RWPE1 (cell line): ENCODE results near the gene C3orf49.

Experiments used
- CTCF ChIA-PET: fragments of 350-600 bp; sonication (Branson Sonifier 250); formaldehyde crosslinking; extraction: SDS; loops from one replicate; lab custom pipeline; 2021; lab: Yijun Ruan, JAX
- POLR2A ChIA-PET: fragments of 400-600 bp; formaldehyde crosslinking; extraction: SDS; loops from one replicate; lab custom pipeline; 2020; ENCODE audit warnings: antibody characterized with exemption; ENCODE audit not compliant: low non-redundant PET; lab: Yijun Ruan, JAX
- DNase-seq: peaks from one replicate; pipeline ENCODE4 v3.0.0; 2012; ENCODE audit warnings: low spot score
- H3K27ac ChIP-seq: fragments of 450-650 bp; 2 replicates; pipeline ENCODE4 v1.5.1; 2017
- TF ChIP-seq, protein P1 (sequence below): fragments of 450-650 bp; conservative IDR thresholded peaks from 2 replicates; pipeline ENCODE4 v1.5.1; 2017; ENCODE audit warnings: low read depth, mild to moderate bottlenecking

The C3orf49 gene, protein sequence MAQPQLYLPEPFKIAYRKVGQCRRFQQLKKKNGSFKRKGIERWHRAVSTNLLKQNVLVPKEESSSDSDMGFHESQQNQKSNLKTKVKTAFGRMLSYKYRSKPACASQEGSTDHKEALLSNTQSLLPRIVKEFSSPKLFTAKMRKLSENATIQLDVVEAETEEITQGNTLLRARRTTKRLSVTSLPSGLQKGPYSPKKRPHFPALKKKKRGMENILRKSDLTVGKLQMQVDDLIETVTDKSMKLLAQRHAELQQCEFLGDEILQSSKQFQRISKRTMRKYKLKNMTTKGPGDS

DNA sequence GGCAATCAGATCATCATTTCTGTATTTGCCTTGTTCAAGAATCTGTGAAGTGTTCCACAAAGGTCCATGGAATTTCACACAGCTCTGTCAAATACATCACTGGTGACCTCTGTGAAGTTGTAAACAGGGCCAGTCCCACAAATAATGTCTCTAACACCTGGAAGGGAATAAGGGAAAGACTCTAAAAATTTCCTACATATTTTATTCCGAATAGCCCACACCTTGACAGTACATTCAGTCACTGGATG lies at the start of gene C3orf49:
Gene C3orf49, plus strand, starts transcription at position 149 of the 248 bp plus-strand sequence. CDS start 173 bp downstream, outside the sequence.
- ChIA-PET CTCF (interaction anchor here (0.8 to 1.8 kb wide), 2 partner anchors 129 to 468 kb away, joined by 3 to 7 read pairs; no protein-coding TSS in a partner anchor), POLR2A (no interaction called here)
- H3K27ac ChIP-seq = no peak within 1 kb of the TSS
- no peak for DNase-seq
- TF ChIP-seq, protein P1, sequence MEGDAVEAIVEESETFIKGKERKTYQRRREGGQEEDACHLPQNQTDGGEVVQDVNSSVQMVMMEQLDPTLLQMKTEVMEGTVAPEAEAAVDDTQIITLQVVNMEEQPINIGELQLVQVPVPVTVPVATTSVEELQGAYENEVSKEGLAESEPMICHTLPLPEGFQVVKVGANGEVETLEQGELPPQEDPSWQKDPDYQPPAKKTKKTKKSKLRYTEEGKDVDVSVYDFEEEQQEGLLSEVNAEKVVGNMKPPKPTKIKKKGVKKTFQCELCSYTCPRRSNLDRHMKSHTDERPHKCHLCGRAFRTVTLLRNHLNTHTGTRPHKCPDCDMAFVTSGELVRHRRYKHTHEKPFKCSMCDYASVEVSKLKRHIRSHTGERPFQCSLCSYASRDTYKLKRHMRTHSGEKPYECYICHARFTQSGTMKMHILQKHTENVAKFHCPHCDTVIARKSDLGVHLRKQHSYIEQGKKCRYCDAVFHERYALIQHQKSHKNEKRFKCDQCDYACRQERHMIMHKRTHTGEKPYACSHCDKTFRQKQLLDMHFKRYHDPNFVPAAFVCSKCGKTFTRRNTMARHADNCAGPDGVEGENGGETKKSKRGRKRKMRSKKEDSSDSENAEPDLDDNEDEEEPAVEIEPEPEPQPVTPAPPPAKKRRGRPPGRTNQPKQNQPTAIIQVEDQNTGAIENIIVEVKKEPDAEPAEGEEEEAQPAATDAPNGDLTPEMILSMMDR = no peak

DNA sequence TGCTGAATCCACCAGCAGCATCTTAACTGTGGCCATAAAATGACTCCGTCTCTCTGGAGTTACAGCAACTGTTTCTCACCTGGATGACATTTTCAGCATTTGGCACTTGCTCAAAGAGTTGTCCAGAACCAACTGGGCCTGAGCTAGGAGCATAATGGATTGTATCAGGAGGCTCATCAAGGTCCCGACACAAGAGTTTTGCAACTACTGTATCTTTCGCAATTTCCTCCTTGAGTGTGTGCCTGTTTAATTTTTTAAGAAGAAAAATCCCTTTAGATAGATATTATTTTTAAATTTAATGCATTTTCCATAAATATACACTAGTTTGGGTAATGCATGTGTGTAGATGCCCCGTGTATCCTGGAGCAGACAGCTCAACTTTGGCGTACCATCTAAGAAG lies 44.3 kb upstream of the C3orf49 start:
- DNase-seq = no peak
- ChIA-PET POLR2A (no interaction called here), CTCF (interaction anchor here (0.7 kb wide), 2 partner anchors 27 to 147 kb away, joined by 3 to 4 read pairs; no protein-coding TSS in a partner anchor)
- H3K27ac ChIP-seq = no peak overlapping the region
- TF ChIP-seq, protein P1 = no peak

DNA sequence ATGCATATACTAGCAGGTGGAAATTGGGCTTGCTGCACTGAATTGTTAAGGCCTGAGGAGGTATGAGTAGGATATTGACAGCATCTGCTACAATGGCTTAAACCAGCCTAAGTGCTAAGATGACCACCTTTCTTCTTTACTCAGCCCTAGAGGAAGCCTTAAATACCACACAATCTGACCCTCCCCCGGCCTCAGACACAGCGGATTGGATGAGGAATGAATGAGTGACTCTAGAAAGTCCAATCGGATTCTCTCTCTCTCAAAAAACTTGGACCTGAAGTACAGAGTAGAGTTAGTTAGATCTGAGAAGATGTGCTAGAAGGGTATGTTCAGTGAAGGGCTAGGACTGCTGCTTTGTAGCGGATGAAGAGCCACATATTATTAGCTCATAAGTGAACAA lies 39.9 kb upstream of the C3orf49 start:
- TF ChIP-seq, protein P1 = no peak
- no peak overlapping the region for H3K27ac ChIP-seq
- no peak for DNase-seq
- CTCF ChIA-PET = no interaction called here
- POLR2A ChIA-PET = no interaction called here

DNA sequence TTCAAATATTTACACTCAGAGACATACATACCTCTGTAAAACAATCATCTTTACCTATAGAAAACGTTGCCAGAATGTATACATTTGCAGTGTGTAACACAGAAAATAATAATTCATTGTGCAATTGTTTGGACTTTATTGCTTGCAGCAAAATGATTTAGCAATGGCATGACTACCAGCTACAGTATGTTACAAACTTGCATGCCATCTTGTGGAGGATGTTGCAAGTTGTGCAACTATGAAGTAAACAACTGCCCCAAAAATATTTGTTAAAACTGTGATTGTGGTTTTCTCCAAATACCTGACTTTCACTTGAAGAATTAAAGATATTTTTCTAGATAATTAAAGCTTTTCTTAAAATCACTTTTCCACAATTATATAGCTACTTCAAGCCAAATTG lies 27.1 kb upstream of the C3orf49 start:
- no peak overlapping the region for H3K27ac ChIP-seq
- peak; percentile 36 for DNase-seq
- TF ChIP-seq, protein P1 = no peak; the same call in 1 of the 2 replicates
- ChIA-PET POLR2A (no interaction called here), CTCF (interaction anchor here (0.5 to 1.2 kb wide), 3 partner anchors 115 to 802 kb away, joined by 3 to 4 read pairs (median 3); no protein-coding TSS in a partner anchor)

DNA sequence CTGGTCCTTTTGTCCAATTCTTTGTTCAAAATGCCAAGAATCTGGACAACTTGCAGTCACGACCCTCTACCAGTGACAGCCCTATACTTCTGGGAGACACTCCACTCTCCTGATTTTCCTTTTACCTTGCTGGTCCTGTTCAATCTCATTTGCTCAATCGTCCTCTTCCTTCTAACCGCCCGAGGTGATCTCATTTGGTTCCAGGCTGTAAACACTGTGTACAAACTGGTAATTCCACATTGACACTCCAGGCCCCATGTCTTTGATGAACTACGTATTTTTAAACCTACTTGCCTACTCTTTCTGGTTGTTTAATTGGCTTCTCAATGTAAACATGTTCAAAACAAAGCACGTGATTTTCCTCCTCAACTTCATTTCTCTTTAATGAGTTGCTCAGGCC lies 23.7 kb upstream of the C3orf49 start:
- DNase-seq = no peak
- no peak overlapping the region for H3K27ac ChIP-seq
- POLR2A ChIA-PET = no interaction called here
- CTCF ChIA-PET = no interaction called here
- TF ChIP-seq, protein P1 = no peak

DNA sequence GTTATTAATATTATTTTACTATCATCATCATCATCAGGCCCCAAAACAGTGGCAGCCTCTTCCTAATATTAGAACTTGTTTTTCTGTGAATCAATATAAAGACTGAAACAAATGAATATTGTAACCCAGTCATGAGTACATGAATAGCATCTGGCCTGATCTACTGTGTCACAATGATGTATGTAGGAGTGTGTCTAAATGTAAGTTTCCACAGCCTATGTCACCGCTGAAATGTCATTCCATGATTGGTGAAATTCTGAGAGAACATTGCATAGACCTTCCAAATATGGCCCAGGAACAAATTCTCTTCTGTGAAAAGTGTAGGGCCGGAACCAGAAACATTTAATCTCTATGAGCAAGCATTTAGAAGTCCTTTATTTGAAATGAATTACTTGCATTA lies 20.6 kb upstream of the C3orf49 start:
- no peak overlapping the region for H3K27ac ChIP-seq
- POLR2A ChIA-PET = no interaction called here
- no peak for DNase-seq
- CTCF ChIA-PET = no interaction called here
- TF ChIP-seq, protein P1 = no peak
